GM12864 (cell line): ENCODE measurements around the gene PLEKHH1.

Source experiments
- DNase-seq: peaks from one replicate; pipeline ENCODE4 v3.0.0-alpha.2; 2011; ENCODE audit warnings: low read depth
- H3K4me3 ChIP-seq: 2 replicates; pipeline ENCODE4 v1.5.1; 2011; ENCODE audit warnings: mild to moderate bottlenecking, low read depth, low read length, control low read depth
- TF ChIP-seq, protein P1 (sequence below): IDR thresholded peaks from 2 replicates; pipeline ENCODE4 v1.5.1; 2011; ENCODE audit warnings: low read depth, mild to moderate bottlenecking, moderate library complexity, low read length, control low read depth, inconsistent platforms; ENCODE audit errors: missing control alignments

Gene PLEKHH1

GRCh38 chr14:67630938-67631337 is 97.8 kb downstream of the PLEKHH1 start:
- no peak overlapping the region for H3K4me3 ChIP-seq
- DNase-seq = no peak
- TF ChIP-seq, protein P1, sequence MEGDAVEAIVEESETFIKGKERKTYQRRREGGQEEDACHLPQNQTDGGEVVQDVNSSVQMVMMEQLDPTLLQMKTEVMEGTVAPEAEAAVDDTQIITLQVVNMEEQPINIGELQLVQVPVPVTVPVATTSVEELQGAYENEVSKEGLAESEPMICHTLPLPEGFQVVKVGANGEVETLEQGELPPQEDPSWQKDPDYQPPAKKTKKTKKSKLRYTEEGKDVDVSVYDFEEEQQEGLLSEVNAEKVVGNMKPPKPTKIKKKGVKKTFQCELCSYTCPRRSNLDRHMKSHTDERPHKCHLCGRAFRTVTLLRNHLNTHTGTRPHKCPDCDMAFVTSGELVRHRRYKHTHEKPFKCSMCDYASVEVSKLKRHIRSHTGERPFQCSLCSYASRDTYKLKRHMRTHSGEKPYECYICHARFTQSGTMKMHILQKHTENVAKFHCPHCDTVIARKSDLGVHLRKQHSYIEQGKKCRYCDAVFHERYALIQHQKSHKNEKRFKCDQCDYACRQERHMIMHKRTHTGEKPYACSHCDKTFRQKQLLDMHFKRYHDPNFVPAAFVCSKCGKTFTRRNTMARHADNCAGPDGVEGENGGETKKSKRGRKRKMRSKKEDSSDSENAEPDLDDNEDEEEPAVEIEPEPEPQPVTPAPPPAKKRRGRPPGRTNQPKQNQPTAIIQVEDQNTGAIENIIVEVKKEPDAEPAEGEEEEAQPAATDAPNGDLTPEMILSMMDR = no peak

- no peak for DNase-seq
- H3K4me3 ChIP-seq = no peak overlapping the region
Measured at GRCh38 chr14:67633451-67634147, 100.5 kb downstream of the PLEKHH1 start.

GRCh38 chr14:67636361-67636919 is 103.3 kb downstream of the PLEKHH1 start:
- DNase-seq = no peak
- TF ChIP-seq, protein P1 = no peak
- H3K4me3 ChIP-seq = no peak overlapping the region

More at GRCh38 chr14:67633451-67634147, 100.5 kb downstream of the PLEKHH1 start:
- TF ChIP-seq, protein P1 = no peak

- no peak for DNase-seq
- H3K4me3 ChIP-seq = no peak overlapping the region
Measured at GRCh38 chr14:67638642-67639041, 105.6 kb downstream of the PLEKHH1 start.

More at GRCh38 chr14:67638642-67639041, 105.6 kb downstream of the PLEKHH1 start:
- TF ChIP-seq, protein P1 = no peak
